ENCODE measurements around the gene SAPCD1. TPM values are rescaled to one million over a fixed set of nuclear protein-coding genes. Genes with fewer than 3 reads are reported as not detected.

The SAPCD1 gene
- polyA plus RNA-seq, 3 donors, result 10.4 TPM; not detected in 2

DNA sequence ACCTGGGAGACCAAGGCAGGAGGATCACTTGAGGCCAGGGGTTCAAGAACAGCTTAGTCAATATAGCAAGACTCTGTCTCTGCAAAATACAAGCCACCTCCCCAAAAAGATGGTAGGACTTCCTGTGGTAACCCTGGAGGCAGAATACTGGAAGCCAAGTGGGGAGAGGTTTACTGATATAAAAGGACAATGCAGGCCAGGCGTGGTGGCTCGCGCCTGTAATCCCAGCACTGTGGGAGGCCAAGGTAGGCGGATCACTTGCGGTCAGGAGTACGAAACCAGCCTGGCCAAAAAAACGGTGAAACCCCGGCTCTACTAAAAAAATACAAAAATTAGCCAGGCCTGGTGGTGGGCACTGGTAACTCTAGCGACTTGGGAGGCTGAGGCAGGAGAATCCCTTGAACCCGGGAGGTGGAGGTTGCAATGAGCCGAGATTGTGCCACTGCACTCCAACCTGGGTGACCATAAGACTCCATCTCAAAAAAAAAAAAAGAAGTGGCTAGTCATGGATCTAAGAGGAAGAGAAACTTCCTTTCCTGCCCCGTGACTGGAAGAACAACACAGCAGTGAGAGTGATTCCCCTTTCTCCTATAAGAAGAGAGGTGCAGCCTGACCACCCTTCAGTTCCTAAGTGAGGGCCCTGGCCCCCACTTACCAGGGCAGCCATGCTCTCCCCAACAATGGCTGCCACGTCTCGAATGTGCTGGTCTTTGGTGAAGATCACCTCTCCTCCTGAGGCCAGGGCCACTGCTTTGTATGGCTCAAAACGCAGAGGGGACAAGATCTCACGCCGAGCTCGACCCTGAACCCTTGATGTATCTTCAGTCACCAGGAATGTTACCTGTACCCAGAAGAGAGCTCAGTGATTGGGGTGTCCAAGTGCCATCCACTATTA, 6.2 kb downstream of the SAPCD1 start:
- WGBS (ENCODE audit: insufficient coverage), result 76% methylated on average over 6 of the region's 18 CpGs
- Mint-ChIP-seq H3K36me3 (peaks cover 3 to 6% of the 10 kb centered on the region in 2 donors), H3K9me3 (peaks cover 0 to 1% (median 0%) of the 10 kb centered on the region in 7 donors), H3K4me1 (peaks cover 29% of the 10 kb centered on the region), H3K4me3 (peak overlapping the region; percentile 27 to 71), H3K27me3 (ENCODE audit: low read depth in 3 of 3) (peaks cover 0 to 11% (median 4%) of the 10 kb centered on the region in 3 donors), H3K27ac (peak overlapping the region; percentile 91 to 96 (median 94))
- H2AFZ ChIP-seq (ENCODE audit: insufficient read depth, low read depth, low read length, poor library complexity, severe bottlenecking), result peak overlapping the region; percentile 68
- peak overlapping the region; percentile 59 for H3K4me2 ChIP-seq (replicated peaks; ENCODE audit: extremely low read depth, low read length, poor library complexity, severe bottlenecking)
- H3K9me3 ChIP-seq (replicated peaks in 1 of 2; ENCODE audit: control insufficient read depth in 1 of 2, insufficient read depth in 1 of 2, low read length in 2 of 2), result no peaks in the 10 kb centered on the region
- TF ChIP-seq, protein P1, sequence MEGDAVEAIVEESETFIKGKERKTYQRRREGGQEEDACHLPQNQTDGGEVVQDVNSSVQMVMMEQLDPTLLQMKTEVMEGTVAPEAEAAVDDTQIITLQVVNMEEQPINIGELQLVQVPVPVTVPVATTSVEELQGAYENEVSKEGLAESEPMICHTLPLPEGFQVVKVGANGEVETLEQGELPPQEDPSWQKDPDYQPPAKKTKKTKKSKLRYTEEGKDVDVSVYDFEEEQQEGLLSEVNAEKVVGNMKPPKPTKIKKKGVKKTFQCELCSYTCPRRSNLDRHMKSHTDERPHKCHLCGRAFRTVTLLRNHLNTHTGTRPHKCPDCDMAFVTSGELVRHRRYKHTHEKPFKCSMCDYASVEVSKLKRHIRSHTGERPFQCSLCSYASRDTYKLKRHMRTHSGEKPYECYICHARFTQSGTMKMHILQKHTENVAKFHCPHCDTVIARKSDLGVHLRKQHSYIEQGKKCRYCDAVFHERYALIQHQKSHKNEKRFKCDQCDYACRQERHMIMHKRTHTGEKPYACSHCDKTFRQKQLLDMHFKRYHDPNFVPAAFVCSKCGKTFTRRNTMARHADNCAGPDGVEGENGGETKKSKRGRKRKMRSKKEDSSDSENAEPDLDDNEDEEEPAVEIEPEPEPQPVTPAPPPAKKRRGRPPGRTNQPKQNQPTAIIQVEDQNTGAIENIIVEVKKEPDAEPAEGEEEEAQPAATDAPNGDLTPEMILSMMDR (IDR thresholded peaks at IDR 0.05), result no peak
- no peaks in the 10 kb centered on the region for H3K27me3 ChIP-seq (ENCODE audit: control insufficient read depth in 2 of 2, insufficient read depth in 2 of 2, low read length in 2 of 2)
- H3K4me3 ChIP-seq (replicated peaks in 1 of 3; ENCODE audit: low read depth in 2 of 3, low read length in 3 of 3), result peak overlapping the region in 1 of 3 experiments; percentile 55
- peak overlapping the region; percentile 41 for H3K9ac ChIP-seq (ENCODE audit: insufficient read depth, low read length, poor library complexity, severe bottlenecking)
- H4K20me1 ChIP-seq (ENCODE audit: insufficient read depth, low read length), result no peaks in the 10 kb centered on the region
- H3K4me1 ChIP-seq (ENCODE audit: control insufficient read depth in 1 of 2, insufficient read depth in 2 of 2, low read length in 2 of 2), result peaks cover 29 to 30% of the 10 kb centered on the region in 2 donors
- peak overlapping the region; percentile 82 to 88 for H3K27ac ChIP-seq (ENCODE audit: low read depth in 1 of 2, low read length in 2 of 2)
- H3K79me2 ChIP-seq (ENCODE audit: insufficient read depth, low read length), result no peaks in the 10 kb centered on the region
- peak; percentile 73 to 91 (median 87) for DNase-seq
- intact Hi-C loops (cut with micrococcal nuclease), result loop anchor here (2.0 to 5.0 kb wide), 5 partner anchors 26 to 91 kb away; partner anchors contain the start of gene VARS1 (in 1 of the 2)
- H3K36me3 ChIP-seq (replicated peaks in 1 of 2; ENCODE audit: control insufficient read depth in 1 of 2, insufficient read depth in 2 of 2, low read length in 2 of 2), result no peaks in the 10 kb centered on the region

DNA sequence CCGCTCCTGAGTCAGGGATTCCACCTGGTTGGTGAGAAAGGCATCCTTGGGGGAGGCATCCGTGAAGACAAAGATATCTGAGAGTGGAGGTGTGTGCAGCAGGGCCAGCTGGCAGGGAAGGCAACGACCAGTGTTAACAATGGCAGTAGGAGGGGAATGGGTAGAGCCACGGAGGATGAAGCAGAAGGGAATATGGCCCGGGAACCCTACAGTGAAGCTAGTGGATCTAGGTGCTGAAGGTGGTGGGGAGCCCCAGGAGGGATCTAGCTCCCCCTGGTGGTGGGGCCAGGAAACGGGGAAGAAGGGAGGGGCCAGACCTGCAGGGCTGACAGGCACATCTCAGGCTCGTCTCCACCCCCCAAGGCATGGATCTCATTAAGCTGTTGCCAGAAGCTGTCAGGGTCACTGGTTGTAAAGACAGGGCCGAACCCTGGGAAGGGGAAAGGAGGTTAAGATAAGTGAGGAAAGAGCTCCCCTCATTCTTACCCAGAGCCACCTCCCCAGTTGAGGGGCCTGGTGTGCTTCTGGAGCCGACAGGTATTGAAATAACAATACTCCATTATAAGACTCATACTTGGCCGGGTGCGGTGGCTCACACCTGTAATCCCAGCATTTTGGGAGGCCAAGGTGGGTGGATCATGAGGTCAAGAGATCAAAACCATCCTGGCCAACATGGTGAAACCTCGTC, 7.4 kb downstream of the SAPCD1 start:
- H3K4me3 Mint-ChIP-seq, result no peak overlapping the region
- Histone ChIP-seq H3K4me2 (replicated peaks; ENCODE audit: extremely low read depth, low read length, poor library complexity, severe bottlenecking) (peak overlapping the region; percentile 59), H2AFZ (ENCODE audit: insufficient read depth, low read depth, low read length, poor library complexity, severe bottlenecking) (no peak overlapping the region), H3K9ac (ENCODE audit: insufficient read depth, low read length, poor library complexity, severe bottlenecking) (no peak overlapping the region), H3K9me3 (replicated peaks in 1 of 2; ENCODE audit: control insufficient read depth in 1 of 2, insufficient read depth in 1 of 2, low read length in 2 of 2) (no peaks in the 10 kb centered on the region), H3K36me3 (replicated peaks in 1 of 2; ENCODE audit: control insufficient read depth in 1 of 2, insufficient read depth in 2 of 2, low read length in 2 of 2) (no peaks in the 10 kb centered on the region), H3K4me1 (ENCODE audit: control insufficient read depth in 1 of 2, insufficient read depth in 2 of 2, low read length in 2 of 2) (peaks cover 29 to 30% of the 10 kb centered on the region in 2 donors), H3K27ac (ENCODE audit: low read depth in 1 of 2, low read length in 2 of 2) (peak overlapping the region; percentile 82 to 88), H4K20me1 (ENCODE audit: insufficient read depth, low read length) (no peaks in the 10 kb centered on the region), H3K79me2 (ENCODE audit: insufficient read depth, low read length) (no peaks in the 10 kb centered on the region), H3K27me3 (ENCODE audit: control insufficient read depth in 2 of 2, insufficient read depth in 2 of 2, low read length in 2 of 2) (no peaks in the 10 kb centered on the region), H3K4me3 (replicated peaks in 1 of 3; ENCODE audit: low read depth in 2 of 3, low read length in 3 of 3) (peak overlapping the region in 1 of 3 experiments; percentile 55)
- H3K27me3 Mint-ChIP-seq (ENCODE audit: low read depth in 3 of 3), result peaks cover 0 to 11% (median 3%) of the 10 kb centered on the region in 3 donors
- H3K4me1 Mint-ChIP-seq, result peaks cover 29% of the 10 kb centered on the region
- TF ChIP-seq, protein P1 (IDR thresholded peaks at IDR 0.05), result peak; percentile 78
- intact Hi-C loops (cut with micrococcal nuclease), result loop anchor here (2.0 to 5.0 kb wide), 5 partner anchors 25 to 93 kb away; partner anchors contain the start of gene VARS1 (in 1 of the 2)
- H3K36me3 Mint-ChIP-seq, result peaks cover 0 to 3% of the 10 kb centered on the region in 2 donors
- WGBS (ENCODE audit: insufficient coverage), result 86% methylated on average over 3 of the region's 12 CpGs
- DNase-seq, result peak; percentile 66 to 79 (median 79)
- H3K9me3 Mint-ChIP-seq, result peaks cover 0 to 1% (median 0%) of the 10 kb centered on the region in 7 donors
- H3K27ac Mint-ChIP-seq, result peak overlapping the region; percentile 91 to 96 (median 94)

Data from CD14-positive monocyte (primary cell).